TTC549 (cell line): ENCODE data around the gene ASB4.
"Not testable (repeated sequence)": the region's sequence is repeated elsewhere in the genome, so short reads cannot be mapped to it uniquely, and the experiment has no call there.

ENCODE experiments used
- FAIRE-seq: peaks from 2 replicates; lab custom pipeline; 2012; peaks lifted over from hg19 to GRCh38; lab: Jason Lieb, UNC

ASB4 gene

GRCh38 chr7:95478272-95479037 is 7.3 kb upstream of the ASB4 start:
- FAIRE-seq = peak; percentile 87

- FAIRE-seq = no peak
Observed at GRCh38 chr7:95479992-95480624, 5.6 kb upstream of the ASB4 start.

GRCh38 chr7:95481271-95482165 is 4.2 kb upstream of the ASB4 start:
- no peak for FAIRE-seq

DNA sequence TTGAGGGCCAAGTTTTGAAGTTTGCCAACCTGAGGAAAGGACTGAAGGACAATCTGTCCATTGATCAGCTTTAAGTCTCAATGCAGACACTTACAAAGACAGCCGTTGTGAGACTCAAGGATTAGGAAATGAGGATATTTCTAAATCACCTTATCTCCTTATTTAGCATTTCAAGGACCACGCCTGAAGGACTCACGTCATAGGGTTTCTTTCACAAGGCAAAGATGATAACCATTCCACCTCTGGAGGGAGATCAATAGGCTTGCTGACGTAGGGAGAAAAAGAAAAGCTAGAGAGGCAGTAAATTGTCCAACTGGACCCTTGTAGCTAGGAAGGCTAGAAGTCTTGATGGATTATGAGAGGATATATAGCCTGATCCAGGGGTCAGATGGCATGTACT is 3.3 kb upstream of the ASB4 start:
- FAIRE-seq = no peak

GRCh38 chr7:95490231-95490762 is 4.6 kb downstream of the ASB4 start:
- FAIRE-seq = no peak

DNA sequence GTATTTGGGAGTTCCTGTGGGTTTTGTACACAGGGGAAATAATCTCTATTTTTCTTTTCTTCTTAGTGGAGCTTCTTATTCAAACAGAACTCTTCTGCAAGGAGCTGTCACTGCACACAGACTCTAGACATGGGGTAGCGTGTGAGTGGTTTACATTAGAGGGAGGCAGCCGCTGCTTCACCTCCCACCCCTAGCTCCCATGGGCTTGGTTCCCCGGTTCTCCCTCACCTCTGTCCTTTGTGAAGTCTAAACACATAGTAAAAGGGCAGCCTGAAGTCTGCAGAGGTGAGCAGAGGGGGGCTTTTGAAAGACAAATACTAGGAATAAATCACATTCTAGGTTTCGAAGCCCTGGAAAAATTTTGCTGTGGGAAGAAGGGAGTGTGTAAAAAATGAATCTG is 5.5 kb downstream of the ASB4 start:
- no peak for FAIRE-seq

GRCh38 chr7:95491634-95492314 is 6.0 kb downstream of the ASB4 start:
- no peak for FAIRE-seq

- no peak for FAIRE-seq
Observed at GRCh38 chr7:95493247-95493646, 7.5 kb downstream of the ASB4 start.

- no peak for FAIRE-seq
Observed at GRCh38 chr7:95493844-95494243, 8.1 kb downstream of the ASB4 start.

DNA sequence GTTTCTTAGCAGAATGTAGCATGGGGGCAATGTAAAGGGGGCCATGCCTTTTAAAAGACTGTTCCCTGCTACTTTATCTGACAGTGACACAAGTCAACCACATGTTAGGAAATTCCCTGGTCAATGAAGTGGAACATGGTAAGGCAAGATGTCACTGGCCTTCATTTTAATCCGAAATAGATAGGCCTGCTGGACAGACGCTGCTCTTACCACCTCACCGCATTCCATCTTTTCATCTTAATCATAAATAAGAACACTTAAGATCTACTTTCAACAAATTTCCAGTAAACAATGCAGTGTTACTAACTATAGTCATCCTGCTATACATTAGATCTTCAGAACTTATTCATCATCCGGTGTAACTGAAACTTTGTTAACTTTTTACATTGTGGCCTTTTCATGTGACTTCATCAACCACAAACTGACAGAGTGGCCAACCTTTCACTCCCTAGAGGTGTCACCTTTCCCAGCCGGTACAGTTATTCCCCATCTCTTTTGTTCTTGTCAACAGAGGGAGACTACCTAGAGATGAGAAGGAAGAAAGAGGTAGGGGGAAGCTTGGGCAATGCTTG is 15.6 kb downstream of the ASB4 start:
- FAIRE-seq = no peak

DNA sequence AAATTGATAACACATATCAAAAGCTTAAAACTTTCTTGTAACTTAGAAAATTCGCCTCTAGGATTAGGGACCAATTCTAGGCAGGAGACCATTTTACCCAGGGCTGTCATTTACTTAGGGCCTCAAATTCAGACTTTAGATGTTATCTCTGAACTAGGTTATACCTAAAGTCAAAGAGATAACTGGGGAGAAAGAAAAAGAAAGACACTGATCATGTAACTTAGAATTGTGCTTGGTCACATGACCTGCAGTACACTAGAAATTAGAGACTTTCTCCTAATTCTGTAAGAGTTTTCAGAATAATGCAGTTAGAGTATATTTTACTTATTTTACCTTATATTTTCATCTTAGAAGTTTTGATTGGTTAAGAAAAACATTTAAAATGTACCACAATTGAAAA is 16.7 kb downstream of the ASB4 start:
- FAIRE-seq = no peak

DNA sequence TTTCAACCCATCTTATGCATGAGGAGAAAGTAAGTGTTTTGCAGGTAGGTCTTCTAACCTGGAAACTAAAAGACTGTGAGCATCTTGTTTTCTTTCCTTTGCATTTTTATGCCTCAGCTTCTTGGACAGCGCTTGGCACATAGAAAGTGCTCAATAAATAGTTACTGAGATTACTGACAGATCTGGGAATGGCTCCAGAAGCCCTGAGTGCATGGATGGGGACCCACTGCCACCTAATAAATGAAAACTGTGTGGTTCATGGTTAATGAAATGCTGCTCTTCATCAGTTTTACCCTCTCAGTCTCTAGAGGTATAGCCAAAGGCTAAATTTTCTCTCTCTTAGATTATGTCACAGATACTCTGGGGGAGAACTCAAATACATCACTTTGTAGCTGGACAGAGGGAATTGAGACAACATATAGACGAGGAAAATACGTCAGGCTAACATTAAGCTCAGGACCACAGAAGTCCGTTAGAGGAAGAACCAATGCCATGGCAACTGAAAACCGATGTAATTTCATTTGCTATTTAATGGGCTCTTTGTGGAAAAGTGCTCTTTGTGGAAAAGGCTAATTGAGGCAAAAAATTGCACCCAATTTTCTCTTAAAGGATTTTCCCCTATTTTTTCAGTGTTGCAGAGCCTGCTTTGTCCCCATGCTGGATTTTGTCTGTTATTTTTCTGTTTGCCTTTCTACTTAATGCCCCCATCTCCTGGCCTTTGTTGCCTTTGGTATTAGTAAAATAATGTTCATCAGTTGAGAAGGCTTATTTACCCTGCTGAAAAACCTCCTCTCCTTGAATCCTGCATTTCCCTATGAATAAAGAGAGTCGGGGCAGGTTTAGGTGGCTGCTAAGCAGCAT is 17.8 kb downstream of the ASB4 start:
- no peak for FAIRE-seq

GRCh38 chr7:95504132-95504588 is 18.4 kb downstream of the ASB4 start:
- not testable (repeated sequence) for FAIRE-seq

DNA sequence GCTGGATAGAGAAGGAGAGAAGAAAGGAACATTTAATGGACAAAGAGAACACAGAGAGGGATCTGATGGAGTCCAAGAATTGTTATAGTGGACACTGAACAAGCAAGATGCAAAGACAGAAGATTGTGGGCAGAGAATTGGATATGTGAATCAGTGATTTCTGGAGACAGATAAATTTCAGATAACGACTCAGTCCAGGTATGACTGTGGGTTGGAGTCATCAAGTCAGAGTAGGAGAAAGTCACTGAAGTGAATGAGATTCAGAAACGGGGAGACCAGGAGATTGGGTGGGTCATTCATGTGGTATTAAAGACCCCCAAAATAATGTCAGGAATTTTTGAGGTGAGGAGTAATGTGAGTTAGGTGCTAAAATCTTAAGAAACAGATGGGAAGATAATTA is 23.0 kb downstream of the ASB4 start:
- FAIRE-seq = no peak

GRCh38 chr7:95509199-95509598 is 23.5 kb downstream of the ASB4 start:
- FAIRE-seq = no peak

GRCh38 chr7:95511716-95512260 is 26.0 kb downstream of the ASB4 start:
- FAIRE-seq = peak; percentile 43

GRCh38 chr7:95517458-95517857 is 31.7 kb downstream of the ASB4 start:
- no peak for FAIRE-seq

DNA sequence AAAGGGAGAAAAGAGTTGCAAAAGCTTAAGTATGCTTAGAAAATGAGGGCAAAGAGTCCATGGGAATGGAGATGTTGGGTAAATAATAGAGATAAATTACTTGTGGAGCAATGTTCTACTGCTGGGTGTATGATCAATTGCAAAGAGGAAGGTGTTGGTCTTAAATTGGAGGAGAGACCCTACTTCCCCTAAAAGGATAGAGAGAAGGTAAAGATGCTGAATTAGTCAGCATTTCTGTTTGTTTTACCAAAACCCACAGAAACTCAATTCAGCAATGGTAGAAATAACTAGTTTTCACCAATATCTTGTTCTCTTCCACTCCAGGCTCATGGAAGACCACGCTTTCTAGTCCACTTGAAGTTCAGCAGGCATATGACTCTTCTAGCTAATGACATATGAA is 32.1 kb downstream of the ASB4 start:
- no peak for FAIRE-seq

DNA sequence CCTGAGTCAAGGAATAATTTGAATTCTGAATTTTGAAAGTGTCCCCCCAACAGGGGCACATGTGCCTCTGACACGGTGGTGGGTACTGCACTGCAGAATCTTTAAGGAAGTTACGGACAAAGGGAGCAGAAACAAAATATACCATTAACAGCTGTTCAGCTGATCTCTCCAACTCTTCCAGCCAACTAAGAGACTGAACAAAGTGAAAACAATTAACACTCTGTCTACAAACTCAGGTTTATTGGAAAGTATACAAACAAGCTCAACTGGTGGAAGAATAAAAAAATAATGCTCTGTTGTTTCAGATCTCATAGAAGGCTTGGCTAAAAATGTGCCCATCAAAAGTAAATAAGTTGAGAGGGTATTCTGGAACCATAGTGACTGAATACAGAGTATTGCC is 34.4 kb downstream of the ASB4 start:
- FAIRE-seq = no peak

GRCh38 chr7:95525503-95525902 is 39.8 kb downstream of the ASB4 start:
- FAIRE-seq = no peak
